HG02610 (cell line): ENCODE results near the gene CXCL8.
A peak's percentile ranks its signal among the peaks of the same experiment; 100 is the strongest.

Experiments used
- ATAC-seq: cut with Tn5 transposase; IDR thresholded peaks from one replicate; pipeline ENCODE4 v1.9.1; 2021; ENCODE audit warnings: mild to moderate bottlenecking, moderate library complexity; ENCODE audit not compliant: unreplicated experiment

Gene CXCL8

DNA sequence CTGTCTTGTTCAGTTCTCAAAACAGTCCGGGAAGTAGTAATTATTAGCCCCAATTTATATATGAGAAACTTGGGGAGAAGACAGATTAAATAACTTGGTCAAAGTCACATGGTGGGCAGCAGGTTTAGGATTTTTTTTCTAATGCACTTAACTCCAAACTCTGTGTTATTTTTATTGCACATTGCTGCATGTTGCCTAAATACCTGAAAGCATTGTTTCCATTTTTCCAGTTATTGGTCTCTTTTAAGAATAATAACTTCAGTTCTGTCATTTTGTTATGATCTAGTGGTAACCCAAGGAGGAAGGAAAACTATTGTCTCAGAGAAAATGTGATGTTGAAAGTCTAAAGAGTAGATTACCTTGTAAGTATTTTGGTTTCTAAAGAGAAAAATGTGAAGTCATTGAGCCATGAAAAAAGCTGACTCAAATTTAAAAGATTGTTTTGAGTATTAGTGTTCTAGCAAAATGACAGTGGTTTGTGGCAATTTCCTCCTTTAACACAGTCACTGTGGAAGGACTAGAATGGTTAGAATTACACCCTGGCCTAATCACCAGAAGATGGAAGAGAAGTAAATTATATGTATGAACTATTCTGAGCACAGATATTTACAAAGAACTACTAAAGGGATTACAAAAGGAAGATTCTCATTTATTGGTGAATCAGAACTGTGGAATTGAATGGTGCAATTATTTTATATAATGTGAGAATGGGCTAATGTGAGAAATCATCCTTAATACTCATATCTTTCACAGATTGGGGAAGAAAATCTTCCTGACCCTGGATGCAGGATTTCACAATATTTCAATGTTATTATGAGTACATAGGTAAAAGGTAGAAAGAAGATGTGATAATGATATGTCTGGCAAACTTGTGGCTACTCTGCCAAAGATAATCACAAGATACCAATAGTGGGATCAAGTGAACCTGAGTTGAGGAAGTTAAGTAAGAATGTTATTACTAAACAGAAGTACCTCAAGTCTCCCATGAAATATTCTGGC, 21.7 kb upstream of the CXCL8 start:
- peak; percentile 93 for ATAC-seq

DNA sequence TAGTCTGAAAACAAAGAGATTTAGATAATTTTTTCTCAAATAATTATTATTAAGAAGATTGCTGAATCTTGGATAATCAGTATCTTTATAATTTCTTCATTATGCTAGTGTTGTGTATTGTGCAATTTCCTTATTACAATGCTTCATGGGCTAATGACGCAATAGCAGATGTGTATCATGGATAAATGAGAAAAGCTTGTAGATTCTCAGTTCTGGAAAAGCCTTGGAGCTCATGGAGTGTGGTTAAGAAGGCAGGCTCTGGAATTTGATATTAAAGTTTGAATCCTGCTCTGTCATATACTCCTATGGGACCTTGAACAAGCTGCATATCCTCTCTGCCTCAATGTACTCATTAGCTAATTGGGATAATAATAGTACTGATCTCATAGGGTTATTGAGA, 18.9 kb upstream of the CXCL8 start:
- ATAC-seq: no peak

DNA sequence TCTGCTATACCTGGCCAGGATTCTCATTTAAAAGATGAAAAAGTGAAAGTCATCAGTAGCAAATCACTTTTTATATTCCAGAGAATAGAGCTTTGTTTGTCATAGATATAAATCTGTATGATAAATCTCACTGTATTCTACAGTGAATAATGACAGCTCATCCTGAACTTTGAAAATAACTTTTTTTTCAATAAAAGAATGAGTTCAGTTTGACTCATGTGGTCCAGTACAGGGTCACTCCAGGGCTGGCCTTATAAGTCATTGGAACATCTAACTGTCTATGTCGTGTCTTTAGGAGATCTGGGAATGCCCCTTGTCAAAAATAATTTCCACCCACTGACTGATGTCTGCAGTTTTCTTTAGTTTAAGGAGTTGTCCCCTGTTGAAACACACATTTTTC, 18.5 kb upstream of the CXCL8 start:
- no peak for ATAC-seq

- ATAC-seq: no peak
These were observed 17.3 kb upstream of the CXCL8 start for GRCh38 chr4:73723023-73723422.

DNA sequence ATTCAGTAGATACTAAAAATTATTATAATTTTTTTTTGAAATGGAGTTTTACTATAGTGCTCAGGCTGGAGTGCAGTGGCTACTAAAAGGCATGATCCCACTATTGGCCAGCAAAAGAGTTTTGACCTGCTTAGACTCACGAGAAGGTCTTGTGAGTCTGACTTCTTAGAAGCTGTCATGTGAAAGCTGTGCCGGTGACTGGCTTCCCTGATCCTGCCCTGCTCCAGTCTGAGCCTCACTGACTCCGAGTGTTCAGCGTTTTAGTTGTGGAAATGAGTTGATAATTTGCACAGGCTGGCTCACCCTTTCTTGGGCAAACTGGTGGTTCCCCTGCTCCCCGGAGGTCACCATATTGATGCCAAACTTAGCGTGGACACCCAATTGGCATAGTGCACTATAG, 16.4 kb upstream of the CXCL8 start:
- no peak for ATAC-seq

GRCh38 chr4:73725510-73725909, 14.9 kb upstream of the CXCL8 start:
- no peak for ATAC-seq

- no peak for ATAC-seq
These were observed 14.4 kb upstream of the CXCL8 start for GRCh38 chr4:73725985-73726384.

DNA sequence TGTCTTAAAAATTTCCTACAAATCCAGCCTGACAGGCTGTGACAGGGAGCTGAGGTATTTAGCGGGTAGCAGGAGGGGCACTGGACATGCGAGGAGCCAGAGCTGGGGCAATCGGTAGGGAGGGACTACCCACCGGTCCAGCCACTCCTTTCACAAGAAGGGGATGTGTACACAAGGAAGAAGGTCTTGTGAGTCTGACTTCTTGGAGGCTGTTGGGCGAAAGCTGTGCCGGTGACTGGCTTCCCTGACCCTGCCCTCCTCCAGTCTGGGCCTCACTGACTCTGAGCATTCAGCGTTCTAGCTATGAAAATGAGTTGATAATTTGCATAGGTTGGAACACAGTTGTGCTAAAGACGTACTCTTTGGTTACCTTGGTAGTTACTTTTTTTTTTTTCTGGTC, 12.7 kb upstream of the CXCL8 start:
- ATAC-seq: peak; percentile 57

- no peak for ATAC-seq
These were observed 12.2 kb upstream of the CXCL8 start for GRCh38 chr4:73728091-73728741.

- ATAC-seq: no peak
These were observed 10.7 kb upstream of the CXCL8 start for GRCh38 chr4:73729534-73730165.

- no peak for ATAC-seq
These were observed 10.1 kb upstream of the CXCL8 start for GRCh38 chr4:73730292-73730691.

DNA sequence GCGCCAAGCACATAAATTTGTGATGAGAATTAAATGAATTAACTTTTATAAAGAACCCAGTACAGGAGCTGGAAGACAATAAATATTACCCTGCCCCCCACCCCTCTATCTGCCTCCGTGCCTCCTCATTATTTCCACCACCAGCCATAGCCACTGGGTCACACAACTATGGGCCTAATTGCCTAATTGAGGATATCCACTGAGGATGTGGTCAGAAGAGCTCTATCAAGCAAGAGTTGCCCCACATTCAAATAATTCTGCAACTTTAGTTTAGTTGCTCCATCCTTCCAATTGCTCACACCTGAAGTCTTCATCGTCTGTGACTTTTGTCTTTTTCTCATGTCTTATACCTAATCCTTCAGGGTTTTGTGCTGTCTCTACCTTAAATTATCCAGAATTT, 9.5 kb upstream of the CXCL8 start:
- no peak for ATAC-seq

DNA sequence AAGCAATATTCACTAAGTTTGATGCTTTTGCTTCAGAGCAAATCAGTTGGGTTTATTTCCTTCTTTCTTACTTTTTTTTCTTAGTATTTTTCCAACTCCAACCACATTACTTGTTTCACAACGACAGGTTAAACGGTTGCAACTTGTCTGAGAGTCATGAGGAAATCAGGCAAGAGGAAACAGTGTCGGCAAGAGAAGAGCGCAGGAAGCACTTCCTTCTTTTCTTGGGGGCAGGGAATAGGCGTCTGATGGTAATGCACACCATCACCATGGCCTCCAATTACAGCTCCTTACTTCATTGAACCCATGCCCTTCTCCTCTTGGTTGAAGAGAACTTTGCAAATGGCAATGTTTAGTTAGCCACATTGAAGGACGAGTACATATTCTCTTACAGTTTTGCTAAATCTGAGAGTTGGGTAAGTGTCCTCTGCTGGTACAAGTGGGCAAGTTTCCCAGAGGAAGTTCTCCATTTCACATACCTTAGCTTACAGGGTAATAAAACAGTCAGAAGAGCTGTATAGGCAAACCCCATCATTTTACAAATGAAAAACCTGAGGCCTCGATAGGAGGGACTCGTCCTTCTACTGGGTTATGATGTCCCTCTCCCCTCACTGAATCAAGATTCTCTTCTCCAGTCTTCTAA, 8.3 kb upstream of the CXCL8 start:
- no peak for ATAC-seq

DNA sequence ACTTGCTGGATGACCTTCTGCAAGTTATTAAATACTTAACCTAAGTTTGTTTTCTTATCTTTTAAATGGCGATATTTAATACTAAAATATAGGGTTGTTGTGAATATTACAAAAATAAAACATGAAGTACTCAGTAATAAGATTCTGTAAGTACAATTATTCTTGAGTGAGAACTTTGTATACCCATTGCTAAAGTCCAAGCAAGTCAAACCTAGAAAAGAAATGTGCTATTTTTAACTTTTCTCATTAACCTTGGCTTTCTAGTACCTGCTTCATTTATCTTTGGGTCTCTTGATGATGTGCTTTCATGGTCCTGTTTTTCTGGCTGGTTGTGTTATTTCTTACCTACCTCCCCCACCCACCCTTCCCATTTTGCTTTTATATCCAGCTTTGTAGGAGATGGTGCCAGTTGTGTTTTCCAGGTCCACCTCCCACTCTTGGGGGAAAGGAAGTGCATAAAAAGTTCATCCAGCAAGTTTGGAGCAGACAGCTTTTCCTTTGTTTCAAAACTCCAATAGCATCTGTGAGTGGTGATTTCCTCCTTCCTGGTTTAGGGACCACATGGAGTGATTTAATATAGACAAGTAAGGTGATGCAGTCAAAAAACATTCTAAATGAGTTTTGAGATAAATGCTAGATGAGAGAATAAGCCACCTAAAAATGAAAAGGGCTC, 7.5 kb upstream of the CXCL8 start:
- no peak for ATAC-seq

DNA sequence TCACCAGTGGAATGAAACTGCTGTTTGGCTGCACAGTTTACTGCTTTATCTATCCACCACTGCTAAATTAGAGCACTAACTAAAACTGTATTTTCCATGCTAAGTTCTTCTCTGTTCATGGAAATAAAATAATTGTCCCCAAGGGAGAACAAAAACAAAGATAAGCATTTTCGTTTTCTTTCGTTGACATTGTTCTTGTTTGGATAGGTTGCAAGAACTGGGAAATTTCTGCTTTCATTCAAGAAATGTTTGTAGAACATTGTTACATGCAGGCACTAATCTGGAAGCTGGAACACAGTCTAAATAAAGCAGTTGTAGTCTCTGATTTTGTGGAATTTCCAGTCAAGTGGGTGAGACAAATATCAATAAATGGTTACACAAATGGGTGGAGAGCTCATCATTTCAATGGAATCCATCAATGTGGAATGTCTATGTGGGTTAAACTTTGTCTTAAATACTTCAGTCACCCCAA, 5.8 kb upstream of the CXCL8 start:
- no peak for ATAC-seq

DNA sequence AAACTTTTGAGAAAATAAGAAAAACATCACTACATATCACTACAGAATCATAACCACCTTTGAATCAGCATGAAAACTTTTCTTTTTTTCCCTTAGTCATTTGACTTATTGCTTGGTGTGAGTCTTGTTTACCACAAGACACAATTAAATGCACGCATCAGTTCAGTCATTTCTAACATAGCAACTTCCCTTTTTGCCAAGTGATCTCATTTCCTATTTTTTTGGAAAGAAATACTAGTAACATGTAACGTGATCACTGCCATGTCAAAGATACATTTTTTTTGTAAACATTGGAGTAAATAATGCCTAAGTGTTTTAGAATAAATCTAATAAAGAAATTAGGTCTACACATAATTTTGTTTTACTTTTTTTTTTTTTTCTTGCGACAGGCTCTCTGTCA, 5.1 kb upstream of the CXCL8 start:
- peak; percentile 89 for ATAC-seq

DNA sequence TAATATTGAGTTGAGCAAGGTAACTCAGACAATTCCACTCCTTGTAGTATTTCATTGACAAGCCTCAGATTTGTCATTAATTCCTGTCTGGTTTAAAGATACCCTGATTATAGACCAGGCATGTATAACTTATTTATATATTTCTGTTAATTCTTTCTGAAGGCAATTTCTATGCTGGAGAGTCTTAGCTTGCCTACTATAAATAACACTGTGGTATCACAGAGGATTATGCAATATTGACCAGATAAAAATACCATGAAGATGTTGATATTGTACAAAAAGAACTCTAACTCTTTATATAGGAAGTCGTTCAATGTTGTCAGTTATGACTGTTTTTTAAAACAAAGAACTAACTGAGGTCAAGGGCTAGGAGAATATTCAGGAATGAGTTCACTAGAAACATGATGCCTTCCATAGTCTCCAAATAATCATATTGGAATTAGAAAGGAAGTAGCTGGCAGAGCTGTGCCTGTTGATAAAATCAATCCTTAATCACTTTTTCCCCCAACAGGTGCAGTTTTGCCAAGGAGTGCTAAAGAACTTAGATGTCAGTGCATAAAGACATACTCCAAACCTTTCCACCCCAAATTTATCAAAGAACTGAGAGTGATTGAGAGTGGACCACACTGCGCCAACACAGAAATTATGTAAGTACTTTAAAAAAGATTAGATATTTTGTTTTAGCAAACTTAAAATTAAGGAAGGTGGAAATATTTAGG, 821 bp downstream of the CXCL8 start:
- ATAC-seq: no peak

DNA sequence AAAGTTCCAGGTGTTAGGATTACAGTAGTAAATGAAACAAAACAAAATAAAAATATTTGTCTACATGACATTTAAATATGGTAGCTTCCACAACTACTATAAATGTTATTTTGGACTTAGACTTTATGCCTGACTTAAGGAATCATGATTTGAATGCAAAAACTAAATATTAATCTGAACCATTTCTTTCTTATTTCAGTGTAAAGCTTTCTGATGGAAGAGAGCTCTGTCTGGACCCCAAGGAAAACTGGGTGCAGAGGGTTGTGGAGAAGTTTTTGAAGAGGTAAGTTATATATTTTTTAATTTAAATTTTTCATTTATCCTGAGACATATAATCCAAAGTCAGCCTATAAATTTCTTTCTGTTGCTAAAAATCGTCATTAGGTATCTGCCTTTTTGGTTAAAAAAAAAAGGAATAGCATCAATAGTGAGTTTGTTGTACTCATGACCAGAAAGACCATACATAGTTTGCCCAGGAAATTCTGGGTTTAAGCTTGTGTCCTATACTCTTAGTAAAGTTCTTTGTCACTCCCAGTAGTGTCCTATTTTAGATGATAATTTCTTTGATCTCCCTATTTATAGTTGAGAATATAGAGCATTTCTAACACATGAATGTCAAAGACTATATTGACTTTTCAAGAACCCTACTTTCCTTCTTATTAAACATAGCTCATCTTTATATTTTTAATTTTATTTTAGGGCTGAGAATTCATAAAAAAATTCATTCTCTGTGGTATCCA, 1.6 kb downstream of the CXCL8 start:
- ATAC-seq: no peak

DNA sequence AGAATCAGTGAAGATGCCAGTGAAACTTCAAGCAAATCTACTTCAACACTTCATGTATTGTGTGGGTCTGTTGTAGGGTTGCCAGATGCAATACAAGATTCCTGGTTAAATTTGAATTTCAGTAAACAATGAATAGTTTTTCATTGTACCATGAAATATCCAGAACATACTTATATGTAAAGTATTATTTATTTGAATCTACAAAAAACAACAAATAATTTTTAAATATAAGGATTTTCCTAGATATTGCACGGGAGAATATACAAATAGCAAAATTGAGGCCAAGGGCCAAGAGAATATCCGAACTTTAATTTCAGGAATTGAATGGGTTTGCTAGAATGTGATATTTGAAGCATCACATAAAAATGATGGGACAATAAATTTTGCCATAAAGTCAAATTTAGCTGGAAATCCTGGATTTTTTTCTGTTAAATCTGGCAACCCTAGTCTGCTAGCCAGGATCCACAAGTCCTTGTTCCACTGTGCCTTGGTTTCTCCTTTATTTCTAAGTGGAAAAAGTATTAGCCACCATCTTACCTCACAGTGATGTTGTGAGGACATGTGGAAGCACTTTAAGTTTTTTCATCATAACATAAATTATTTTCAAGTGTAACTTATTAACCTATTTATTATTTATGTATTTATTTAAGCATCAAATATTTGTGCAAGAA, 2.3 kb downstream of the CXCL8 start:
- no peak for ATAC-seq
